ENCODE results near the gene MRPS30. TPM values are rescaled to one million over a fixed set of nuclear protein-coding genes. Genes with fewer than 3 reads are reported as not detected.

Gene MRPS30
- total RNA-seq, 1 experiment from 2014 or later, result 101 TPM

DNA sequence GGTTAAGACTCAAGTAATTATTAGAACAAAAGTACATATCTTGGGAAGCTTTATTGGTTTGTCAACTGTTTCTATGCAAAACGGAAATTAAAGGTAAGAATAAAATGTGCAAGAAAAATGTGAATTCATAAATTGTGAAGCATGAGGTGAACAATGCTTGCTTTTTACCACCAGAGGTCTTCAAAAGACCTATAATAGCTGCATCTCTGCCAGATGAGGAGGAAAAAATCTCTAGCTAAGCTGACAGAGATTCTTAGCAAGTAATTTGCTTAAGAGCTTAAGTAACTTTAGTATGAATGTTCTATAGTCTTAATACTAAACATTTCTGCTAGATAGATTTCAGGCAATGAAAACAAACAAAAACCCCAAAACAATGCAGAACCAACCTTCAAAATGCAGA, 54.1 kb downstream of the MRPS30 start:
- TF ChIP-seq, protein P1, sequence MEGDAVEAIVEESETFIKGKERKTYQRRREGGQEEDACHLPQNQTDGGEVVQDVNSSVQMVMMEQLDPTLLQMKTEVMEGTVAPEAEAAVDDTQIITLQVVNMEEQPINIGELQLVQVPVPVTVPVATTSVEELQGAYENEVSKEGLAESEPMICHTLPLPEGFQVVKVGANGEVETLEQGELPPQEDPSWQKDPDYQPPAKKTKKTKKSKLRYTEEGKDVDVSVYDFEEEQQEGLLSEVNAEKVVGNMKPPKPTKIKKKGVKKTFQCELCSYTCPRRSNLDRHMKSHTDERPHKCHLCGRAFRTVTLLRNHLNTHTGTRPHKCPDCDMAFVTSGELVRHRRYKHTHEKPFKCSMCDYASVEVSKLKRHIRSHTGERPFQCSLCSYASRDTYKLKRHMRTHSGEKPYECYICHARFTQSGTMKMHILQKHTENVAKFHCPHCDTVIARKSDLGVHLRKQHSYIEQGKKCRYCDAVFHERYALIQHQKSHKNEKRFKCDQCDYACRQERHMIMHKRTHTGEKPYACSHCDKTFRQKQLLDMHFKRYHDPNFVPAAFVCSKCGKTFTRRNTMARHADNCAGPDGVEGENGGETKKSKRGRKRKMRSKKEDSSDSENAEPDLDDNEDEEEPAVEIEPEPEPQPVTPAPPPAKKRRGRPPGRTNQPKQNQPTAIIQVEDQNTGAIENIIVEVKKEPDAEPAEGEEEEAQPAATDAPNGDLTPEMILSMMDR (IDR thresholded peaks at IDR 0.05 in 2 of 3, conservative IDR thresholded peaks at IDR 0.05 in 1 of 3; ENCODE audit: borderline replicate concordance in 1 of 3, insufficient read depth in 1 of 3, low read depth in 2 of 3, low read length in 2 of 3), result peak; percentile 52 to 65 (median 57); a peak in 5 of 6 replicates
- TF ChIP-seq FOSL1 (IDR thresholded peaks at IDR 0.05; ENCODE audit: low read depth), result no peak
- TF ChIP-seq ZNF274 (IDR thresholded peaks at IDR 0.05; ENCODE audit: low read depth, low read length), result no peak
- no peak for TF ChIP-seq ELF1 (IDR thresholded peaks at IDR 0.05; ENCODE audit: borderline replicate concordance, low read depth)
- no peak for TF ChIP-seq YY1 (IDR thresholded peaks at IDR 0.05; ENCODE audit: extremely low read depth, insufficient replicate concordance, low read depth, low read length)
- no peak for TF ChIP-seq JUND (IDR thresholded peaks at IDR 0.05)
- TF ChIP-seq RAD21 (IDR thresholded peaks at IDR 0.05; ENCODE audit: low read depth), result peak; percentile 84
- TF ChIP-seq EZH2 (IDR thresholded peaks at IDR 0.05), result no peak
- Histone ChIP-seq H3K9me2 (ENCODE audit: insufficient read depth) (no peaks in the 10 kb centered on the region), H4K20me1 (ENCODE audit: insufficient read depth) (no peaks in the 10 kb centered on the region), H3K79me2 (ENCODE audit: insufficient read depth, low read length) (no peaks in the 10 kb centered on the region), H3K36me3 (ENCODE audit: control insufficient read depth in 1 of 2, insufficient read depth in 2 of 2, low read length in 2 of 2) (no peaks in the 10 kb centered on the region), H3K4me2 (ENCODE audit: low read length) (no peak overlapping the region), H3K9ac (ENCODE audit: low read length) (no peak overlapping the region), H3K4me3 (replicated peaks in 1 of 2; ENCODE audit: low read depth in 1 of 2, low read length in 2 of 2) (no peak overlapping the region), H3K27ac (ENCODE audit: low read depth, low read length) (no peak overlapping the region), H3K27me3 (ENCODE audit: insufficient read depth, low read length) (no peaks in the 10 kb centered on the region), H3K9me3 (ENCODE audit: control insufficient read depth in 1 of 2, insufficient read depth in 1 of 2, low read depth in 1 of 2, low read length in 2 of 2) (no peaks in the 10 kb centered on the region), H3K4me1 (ENCODE audit: control insufficient read depth in 1 of 2, insufficient read depth in 2 of 2, low read length in 2 of 2) (no peaks in the 10 kb centered on the region), H2AFZ (ENCODE audit: low read depth, low read length, poor library complexity, severe bottlenecking) (peak overlapping the region; percentile 49)
- ChIA-PET RAD21 (ENCODE audit: low non-redundant PET in 1 of 2, low total read pairs in 2 of 2, uncharacterized antibody in 2 of 2, unreplicated experiment in 2 of 2) (interaction anchor here (0.6 to 1.1 kb wide), 4 partner anchors 90 to 912 kb away, joined by 3 to 4 read pairs (median 4); no protein-coding TSS in a partner anchor), CTCF (interaction anchor here (1.0 to 2.0 kb wide), 8 partner anchors 9 to 912 kb away, joined by 3 to 15 read pairs (median 6); no protein-coding TSS in a partner anchor), POLR2A (no interaction called here)
- ATAC-seq, result peak; percentile 63; the same call in 1 of the 2 replicates
- peak; percentile 41 for DNase-seq (ENCODE audit: low read depth, low spot score)
- intact Hi-C loops (cut with micrococcal nuclease), result loop anchor here (1.0 to 5.0 kb wide), 3 partner anchors 174 to 909 kb away; no protein-coding TSS in a partner anchor
- no TSS peak for BruUV-seq (replicated peaks)

Measured in HCT116 (cell line).